ENCODE data around the gene RPS24. TPM values are rescaled to one million over a fixed set of nuclear protein-coding genes. Genes with fewer than 3 reads are reported as not detected.

The RPS24 gene
- total and polyA plus RNA-seq, 2 of the 8 experiments (the other 6 are each of a cell fraction or from before 2014, with no cell fraction given) = 2,128 to 3,943 TPM

DNA sequence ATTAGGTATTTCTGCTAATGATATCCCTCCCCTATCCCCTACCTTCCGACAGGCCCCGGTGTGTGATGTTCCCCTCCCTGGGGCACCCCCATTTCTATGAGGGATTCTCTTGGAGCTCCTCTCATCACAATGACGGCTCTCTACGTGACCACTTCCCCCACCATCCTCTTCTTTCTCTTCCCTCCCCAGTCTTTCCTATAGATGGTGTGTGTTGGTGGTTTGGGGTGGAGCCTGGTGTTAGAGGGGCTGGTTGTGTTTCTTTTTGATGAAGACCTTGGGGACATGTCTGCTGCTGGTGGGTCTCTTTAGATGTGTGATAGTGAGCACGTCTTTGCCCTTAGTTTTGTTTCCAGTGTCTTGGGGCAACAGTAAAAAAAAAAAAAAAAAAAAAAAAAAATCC, 28.6 kb downstream of the RPS24 start:
- Histone ChIP-seq H3K9me3 (ENCODE audit: insufficient read depth in 2 of 2, low read depth in 1 of 2, low read length in 1 of 2) (no peaks in the 10 kb centered on the region), H3K79me2 (ENCODE audit: control insufficient read depth in 1 of 2, insufficient read depth in 2 of 2, low read length in 2 of 2) (no peaks in the 10 kb centered on the region), H2AFZ (ENCODE audit: low read length) (no peak overlapping the region), H3K23me2 (ENCODE audit: low read depth, low read length) (peaks cover 2% of the 10 kb centered on the region; the same call in 1 of the 2 replicates), H2BK120ac (replicated peaks; ENCODE audit: low read depth, low read length) (no peak overlapping the region), H3K23ac (ENCODE audit: insufficient read length) (no peak overlapping the region), H2AK5ac (ENCODE audit: low read depth, low read length) (no peak overlapping the region), H3K4ac (replicated peaks; ENCODE audit: insufficient read length, low read depth, low read length) (no peak overlapping the region), H3K27me3 (replicated peaks in 1 of 4; ENCODE audit: control insufficient read depth in 3 of 4, extremely low read depth in 1 of 4, insufficient read depth in 3 of 4, low read length in 3 of 4) (no peaks in the 10 kb centered on the region; a peak in 1 of 7 replicates), H2BK5ac (ENCODE audit: low read depth, low read length) (no peak overlapping the region), H2BK20ac (ENCODE audit: low read length) (no peak overlapping the region), H4K20me1 (replicated peaks in 1 of 2; ENCODE audit: control insufficient read depth in 1 of 2, insufficient read depth in 2 of 2, low read length in 2 of 2) (no peaks in the 10 kb centered on the region), H4K91ac (replicated peaks; ENCODE audit: insufficient read length, low read length) (no peak overlapping the region), H3K4me3 (ENCODE audit: extremely low read depth in 1 of 4, insufficient read depth in 2 of 4, low read depth in 3 of 4, low read length in 4 of 4) (no peak overlapping the region), H3K4me1 (replicated peaks in 1 of 4; ENCODE audit: control insufficient read depth in 3 of 4, insufficient read depth in 4 of 4, low read length in 3 of 4) (peaks cover 0 to 4% (median 0%) of the 10 kb centered on the region in 4 experiments; a peak in 2 of 7 replicates), H3K14ac (ENCODE audit: insufficient read length) (no peak overlapping the region), H3K79me1 (ENCODE audit: low read depth, low read length) (no peaks in the 10 kb centered on the region), H3K56ac (replicated peaks; ENCODE audit: insufficient read length, low read depth, low read length) (no peak overlapping the region), H2BK15ac (ENCODE audit: low read length) (no peak overlapping the region), H2BK12ac (ENCODE audit: low read depth, low read length) (no peak overlapping the region), H3K18ac (ENCODE audit: extremely low read depth, low read length) (no peak overlapping the region), H3K4me2 (ENCODE audit: insufficient read depth in 1 of 2, low read depth in 2 of 2, low read length in 2 of 2) (no peak overlapping the region), H3K9ac (replicated peaks in 1 of 4; ENCODE audit: extremely low read depth in 1 of 4, low read depth in 3 of 4, low read length in 3 of 4) (no peak overlapping the region), H3K36me3 (ENCODE audit: control insufficient read depth in 2 of 4, insufficient read depth in 4 of 4, low read length in 3 of 4) (no peaks in the 10 kb centered on the region), H3K27ac (ENCODE audit: low read depth, low read length) (no peak overlapping the region), H4K8ac (ENCODE audit: extremely low read depth, insufficient read depth, low read length) (no peak overlapping the region; the same call in 1 of the 2 replicates), H4K5ac (ENCODE audit: insufficient read length, low read depth, low read length) (no peak overlapping the region)
- TF ChIP-seq KDM4A (IDR thresholded peaks at IDR 0.05; ENCODE audit: low read depth, low read length, severe bottlenecking) = no peak
- no peak for TF ChIP-seq POLR2A (IDR thresholded peaks at IDR 0.05; ENCODE audit: control extremely low read depth in 1 of 2, low read depth in 2 of 2, low read length in 2 of 2)
- TF ChIP-seq, protein P1, sequence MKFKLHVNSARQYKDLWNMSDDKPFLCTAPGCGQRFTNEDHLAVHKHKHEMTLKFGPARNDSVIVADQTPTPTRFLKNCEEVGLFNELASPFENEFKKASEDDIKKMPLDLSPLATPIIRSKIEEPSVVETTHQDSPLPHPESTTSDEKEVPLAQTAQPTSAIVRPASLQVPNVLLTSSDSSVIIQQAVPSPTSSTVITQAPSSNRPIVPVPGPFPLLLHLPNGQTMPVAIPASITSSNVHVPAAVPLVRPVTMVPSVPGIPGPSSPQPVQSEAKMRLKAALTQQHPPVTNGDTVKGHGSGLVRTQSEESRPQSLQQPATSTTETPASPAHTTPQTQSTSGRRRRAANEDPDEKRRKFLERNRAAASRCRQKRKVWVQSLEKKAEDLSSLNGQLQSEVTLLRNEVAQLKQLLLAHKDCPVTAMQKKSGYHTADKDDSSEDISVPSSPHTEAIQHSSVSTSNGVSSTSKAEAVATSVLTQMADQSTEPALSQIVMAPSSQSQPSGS (IDR thresholded peaks at IDR 0.05; ENCODE audit: low read length) = no peak
- no peak for TF ChIP-seq SRF (IDR thresholded peaks at IDR 0.05; ENCODE audit: low read depth, low read length)
- TF ChIP-seq BACH1 (IDR thresholded peaks at IDR 0.05; ENCODE audit: low read length) = no peak
- no peak for TF ChIP-seq SP4 (IDR thresholded peaks at IDR 0.05; ENCODE audit: low read length)
- no peak for TF ChIP-seq POLR2AphosphoS5 (IDR thresholded peaks at IDR 0.05; ENCODE audit: low read depth, low read length)
- WGBS, 2 experiments (ENCODE audit: extremely low coverage in 1 of 2, insufficient coverage in 1 of 2, insufficient read length in 1 of 2, insufficient replicate concordance in 2 of 2, low coverage in 1 of 2, low lambda C conversion rate in 2 of 2, missing lambda C conversion rate in 1 of 2) = 75% methylated on average over 5 of the region's 5 CpGs; no CpG with 5 or more reads in 1 of the 2 experiments
- POLR2A ChIA-PET (ENCODE audit: partially characterized antibody) = no interaction called here
- CTCF ChIA-PET (ENCODE audit: partially characterized antibody) = interaction anchor here (1.0 to 2.4 kb wide), 4 partner anchors 14 to 242 kb away, joined by 3 to 9 read pairs (median 3); no protein-coding TSS in a partner anchor
- FAIRE-seq = no peak
- DNase-seq (ENCODE audit: low read depth in 1 of 2, low spot score in 2 of 2) = no peak
